GM18870 (cell line): ENCODE data around the gene PRKCA.
"Not testable (repeated sequence)": the region's sequence is repeated elsewhere in the genome, so short reads cannot be mapped to it uniquely, and the experiment has no call there.

Experiments used
- ATAC-seq: cut with Tn5 transposase; IDR thresholded peaks from one replicate; pipeline ENCODE4 v1.9.1; 2021; ENCODE audit warnings: moderate library complexity; ENCODE audit not compliant: unreplicated experiment

PRKCA gene

DNA sequence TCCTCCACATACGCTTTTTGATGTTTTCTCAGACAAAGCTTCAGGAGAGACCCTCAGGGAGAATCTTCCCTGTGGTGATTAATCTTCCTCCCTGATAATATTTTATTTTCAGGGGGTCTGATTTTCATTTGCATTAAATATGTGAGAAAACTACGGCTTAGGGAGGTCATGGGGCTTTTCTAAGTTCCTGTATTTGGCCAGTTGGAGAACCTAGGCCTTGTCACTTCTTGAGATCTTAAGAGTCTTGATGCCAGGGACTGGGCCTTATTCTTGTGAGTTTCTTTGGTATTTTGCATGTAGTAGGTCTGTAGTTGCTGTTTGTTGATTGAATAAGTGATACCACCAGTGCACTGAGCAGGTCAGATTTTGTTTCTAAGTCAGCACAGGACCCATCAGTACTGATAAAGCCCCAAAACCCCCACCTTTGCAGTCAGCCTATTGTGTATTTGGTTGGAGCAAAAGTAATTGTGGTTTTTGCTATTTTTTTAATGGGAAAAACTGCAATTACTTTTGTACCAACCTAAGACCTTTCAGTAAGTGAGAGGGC lies 130.1 kb downstream of the PRKCA start:
- no peak for ATAC-seq

DNA sequence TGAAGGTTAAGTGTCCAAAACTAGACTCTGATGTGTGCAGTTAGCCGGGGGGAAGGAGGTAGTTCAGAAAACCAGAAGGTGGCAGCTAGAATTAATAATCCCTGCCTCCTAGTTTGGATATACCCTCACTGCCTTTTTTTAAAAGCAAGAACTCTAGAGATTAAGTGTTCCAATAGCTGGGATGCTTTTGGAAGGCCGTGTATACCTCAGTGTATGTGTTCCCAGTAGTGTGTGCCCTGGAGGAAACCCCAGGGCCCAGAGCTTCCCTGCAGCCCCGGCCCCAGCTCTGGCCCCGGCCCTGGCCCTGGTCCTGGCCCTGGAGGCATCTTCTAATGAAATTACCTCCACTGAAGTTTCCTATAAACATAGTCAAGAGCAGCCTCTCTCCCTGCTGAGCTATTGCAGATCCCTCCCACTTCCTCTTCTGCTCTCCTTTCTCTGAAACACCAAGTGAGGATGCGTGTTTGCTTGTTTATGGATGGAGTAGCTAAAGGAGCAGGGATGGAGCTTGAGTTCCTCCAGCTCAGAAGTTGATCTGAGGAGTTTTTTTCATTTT lies 130.7 kb downstream of the PRKCA start:
- no peak for ATAC-seq

DNA sequence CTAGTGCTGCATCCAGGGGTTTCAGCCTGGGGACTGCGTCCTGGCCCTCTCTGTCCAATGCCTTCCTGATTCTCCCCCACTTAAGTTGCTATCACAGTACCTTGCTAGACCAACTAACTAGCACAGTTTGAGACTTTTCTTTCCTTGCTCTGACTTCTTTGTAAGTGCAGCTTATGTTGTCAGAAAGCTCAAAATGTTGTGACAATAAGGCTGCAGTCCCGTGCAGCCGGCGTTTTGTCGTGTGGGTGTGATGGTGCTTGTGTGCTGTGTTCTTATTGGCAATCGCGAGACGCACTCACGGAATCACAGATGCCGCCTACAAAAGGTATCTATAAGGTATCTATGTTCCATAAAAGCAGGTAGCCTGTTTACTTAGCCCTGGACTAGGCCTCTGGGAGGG lies 132.8 kb downstream of the PRKCA start:
- no peak for ATAC-seq

DNA sequence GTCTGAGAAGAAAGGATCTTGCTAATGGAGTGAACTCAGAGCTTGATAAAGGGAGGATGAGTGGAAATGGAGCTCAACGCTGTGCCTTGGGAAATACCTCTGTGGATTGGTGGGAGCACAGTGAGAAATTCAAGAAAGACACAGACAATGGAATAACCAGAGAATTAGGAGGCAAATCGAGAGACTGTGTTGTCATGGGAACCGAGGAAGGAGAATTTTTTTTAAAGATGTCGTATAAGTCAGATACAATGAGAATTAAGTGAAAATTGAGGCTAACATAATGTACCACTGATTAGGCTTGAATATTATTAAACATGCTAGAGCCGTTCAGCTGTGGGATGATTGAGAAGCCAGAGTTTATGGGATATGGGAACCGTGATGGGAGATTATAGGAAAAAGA lies 134.2 kb downstream of the PRKCA start:
- no peak for ATAC-seq

DNA sequence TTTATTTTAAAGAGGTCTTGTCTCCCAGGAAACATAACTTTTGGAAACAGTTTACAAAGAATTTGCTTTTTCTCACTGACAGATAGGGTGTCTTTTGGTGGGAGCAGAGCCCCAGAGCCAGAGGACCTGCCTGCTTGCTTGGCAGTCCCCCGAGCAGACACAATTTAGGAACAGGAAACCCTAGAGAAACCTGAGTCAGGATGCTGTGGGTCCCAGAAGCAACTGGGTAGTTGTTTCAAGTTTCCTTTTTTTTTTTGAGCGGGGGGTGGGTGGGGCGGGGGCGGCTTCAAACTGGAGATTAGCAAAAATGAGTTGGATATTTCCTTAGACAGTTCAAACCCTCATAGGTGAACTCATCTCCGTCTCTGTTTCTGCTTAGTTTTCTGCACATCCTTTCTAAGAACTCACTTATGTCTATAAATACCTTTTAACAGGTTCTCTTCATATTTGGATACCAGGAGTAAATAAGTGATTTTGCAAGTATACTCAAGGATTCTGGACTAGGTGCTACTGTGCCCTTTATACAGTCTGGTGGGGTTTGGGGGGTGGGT lies 135.1 kb downstream of the PRKCA start:
- ATAC-seq: no peak

DNA sequence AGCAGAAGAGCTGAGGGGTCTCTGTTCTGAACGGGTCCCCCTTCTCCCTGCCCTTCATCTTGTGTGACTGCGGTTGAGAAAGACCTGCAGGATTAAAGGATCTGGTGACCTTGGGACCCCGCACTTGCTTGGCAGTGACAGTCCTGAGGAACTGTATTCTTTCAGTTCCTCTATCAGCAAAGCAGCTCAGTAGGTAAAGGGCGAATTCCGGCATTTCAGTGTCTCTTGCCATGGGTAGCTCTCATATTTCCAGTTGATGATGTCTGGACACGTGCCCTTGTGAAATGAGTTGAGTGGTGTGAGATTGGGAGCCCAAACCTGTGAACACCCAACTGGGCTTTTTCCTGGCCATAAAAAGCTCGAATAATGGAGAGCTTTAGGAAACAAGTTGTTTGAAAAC lies 135.7 kb downstream of the PRKCA start:
- no peak for ATAC-seq

DNA sequence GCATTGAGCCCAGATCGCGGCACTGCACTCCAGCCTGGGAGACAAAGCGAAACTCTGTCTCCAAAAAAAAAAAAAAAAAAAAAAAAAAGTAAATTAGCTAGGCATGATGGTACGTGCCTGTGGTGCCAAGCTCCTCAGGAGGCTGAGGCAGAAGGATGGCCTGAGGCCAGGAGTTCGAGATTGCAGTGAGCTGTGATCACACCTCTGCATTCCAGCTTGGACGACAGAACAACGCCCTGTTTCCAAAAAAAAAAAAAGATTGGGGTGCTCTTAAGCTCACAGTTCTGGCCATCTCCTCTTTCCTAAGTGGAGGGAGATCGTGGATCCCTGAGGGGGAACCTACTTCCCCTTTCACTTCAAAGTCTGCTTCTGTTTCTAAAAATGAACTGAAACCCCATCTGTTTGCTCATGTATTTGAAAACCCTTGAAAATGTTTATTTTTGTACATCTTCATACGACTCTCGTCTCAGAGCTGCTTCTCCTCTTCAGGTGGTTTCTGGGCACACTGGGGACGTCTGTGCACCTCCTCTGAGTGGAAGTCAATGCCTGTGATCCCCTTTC lies 138.8 kb downstream of the PRKCA start:
- ATAC-seq: peak; percentile 76

DNA sequence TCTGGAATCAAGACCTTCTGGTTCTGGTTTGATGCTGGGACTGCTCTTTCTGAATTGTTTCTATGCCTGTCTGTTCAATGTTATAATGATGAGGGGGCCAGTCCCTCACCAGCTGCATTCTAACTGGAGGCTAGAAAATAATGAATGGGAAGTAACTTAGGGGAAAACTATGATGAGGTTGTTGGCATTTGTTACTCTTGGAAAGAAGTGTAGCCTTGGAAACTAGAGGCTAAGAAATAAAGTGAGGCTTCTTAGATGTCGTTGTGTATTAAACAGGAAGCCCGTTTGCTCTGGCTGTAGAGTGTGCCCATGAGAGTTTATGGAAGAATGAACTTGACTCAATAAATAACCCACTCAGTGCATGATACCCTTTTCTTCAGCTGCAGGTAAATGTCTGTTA lies 140.8 kb downstream of the PRKCA start:
- ATAC-seq: no peak

DNA sequence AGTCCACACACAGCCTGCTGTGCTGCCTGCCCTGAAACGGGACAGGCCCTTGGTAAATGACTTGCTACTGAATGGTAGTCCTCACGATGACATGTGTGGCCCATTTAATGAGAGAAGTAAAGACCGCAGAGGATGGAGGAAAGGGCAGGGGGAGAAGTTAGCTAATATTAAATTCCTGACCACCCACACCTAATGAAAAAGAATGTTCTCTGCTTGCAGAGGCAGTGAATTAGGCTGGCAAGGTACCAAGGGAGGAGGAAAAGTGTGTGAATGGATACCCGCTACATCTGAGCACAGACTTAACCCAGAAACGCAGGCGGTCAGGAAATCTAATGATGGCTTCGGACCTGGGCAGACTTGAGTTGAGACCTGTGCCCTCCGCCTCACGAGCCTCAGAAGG lies 141.2 kb downstream of the PRKCA start:
- no peak for ATAC-seq

DNA sequence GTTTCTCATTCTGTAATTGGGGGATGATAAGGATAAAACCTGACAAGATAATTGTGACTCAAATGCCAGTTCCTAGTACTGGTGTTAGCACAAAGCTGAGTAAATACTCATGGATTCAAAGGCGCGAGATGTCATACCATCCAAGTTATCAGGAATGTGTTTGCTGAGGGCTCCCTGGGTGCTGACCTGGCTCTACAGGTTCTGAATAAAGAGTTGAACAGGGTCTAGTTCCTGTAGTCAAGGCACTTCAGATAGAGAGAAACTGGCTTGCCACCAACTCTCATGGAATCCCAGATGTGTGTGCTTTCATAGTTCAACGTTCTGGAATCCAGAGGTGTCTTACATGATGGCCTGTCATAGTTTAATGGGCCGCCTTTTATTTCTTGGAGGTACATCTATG lies 141.6 kb downstream of the PRKCA start:
- ATAC-seq: no peak

DNA sequence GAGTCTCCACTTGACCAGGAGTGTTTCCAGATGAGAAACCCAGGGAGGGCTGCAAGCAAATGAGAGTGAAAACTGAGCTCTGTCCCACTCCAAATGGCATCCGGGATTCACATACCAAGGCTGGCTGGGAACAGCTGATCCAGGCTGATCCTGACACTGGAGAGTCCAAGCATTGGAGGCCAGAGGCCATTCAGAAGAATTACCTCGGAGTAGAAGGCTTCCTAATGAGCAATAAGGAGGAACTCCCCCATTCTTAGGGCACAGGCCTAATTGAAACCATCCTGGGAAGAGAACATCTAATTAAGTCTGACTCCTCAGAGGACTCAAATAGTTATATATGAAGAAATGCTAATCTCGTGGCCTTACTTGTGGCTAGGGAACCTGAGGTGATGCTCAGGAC lies 142.8 kb downstream of the PRKCA start:
- no peak for ATAC-seq

DNA sequence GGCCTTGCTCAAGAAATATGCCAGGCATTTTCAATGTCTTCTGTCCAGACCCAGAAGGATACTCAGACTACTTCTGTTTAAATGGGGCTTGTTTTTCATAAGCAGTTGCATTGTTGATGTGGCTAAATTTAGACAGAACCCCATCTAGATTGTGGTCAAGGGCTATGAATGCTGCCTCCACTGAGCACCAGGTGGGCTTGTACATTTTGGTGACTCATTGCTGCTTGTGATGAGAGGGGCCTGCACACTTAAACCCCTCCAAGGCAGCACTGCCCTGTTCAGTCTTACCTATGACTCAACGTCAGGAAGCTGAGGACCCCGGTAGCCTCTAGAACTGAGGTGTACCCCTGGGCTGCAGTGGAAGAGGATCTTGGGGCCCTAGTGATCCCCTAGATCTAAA lies 144.0 kb downstream of the PRKCA start:
- no peak for ATAC-seq

DNA sequence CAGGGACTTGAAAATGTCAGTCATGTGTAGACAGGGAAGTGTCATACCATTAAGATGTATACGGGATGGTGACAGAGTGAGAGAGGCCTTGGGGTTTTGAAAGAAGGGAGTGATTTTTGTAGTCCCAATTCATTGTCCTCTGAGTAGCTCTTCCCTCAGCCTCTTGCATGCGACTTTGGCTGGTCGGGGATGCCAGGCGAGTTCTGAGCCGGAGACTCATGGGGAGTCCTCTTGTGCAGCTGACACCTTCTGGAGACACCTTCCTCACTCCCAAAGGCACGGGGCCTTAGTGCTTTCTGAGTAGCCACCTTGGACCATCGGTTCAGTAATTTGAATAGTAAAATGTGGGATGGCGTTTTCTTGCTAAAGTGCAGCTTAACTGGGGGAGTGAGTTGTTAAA lies 144.7 kb downstream of the PRKCA start:
- no peak for ATAC-seq

DNA sequence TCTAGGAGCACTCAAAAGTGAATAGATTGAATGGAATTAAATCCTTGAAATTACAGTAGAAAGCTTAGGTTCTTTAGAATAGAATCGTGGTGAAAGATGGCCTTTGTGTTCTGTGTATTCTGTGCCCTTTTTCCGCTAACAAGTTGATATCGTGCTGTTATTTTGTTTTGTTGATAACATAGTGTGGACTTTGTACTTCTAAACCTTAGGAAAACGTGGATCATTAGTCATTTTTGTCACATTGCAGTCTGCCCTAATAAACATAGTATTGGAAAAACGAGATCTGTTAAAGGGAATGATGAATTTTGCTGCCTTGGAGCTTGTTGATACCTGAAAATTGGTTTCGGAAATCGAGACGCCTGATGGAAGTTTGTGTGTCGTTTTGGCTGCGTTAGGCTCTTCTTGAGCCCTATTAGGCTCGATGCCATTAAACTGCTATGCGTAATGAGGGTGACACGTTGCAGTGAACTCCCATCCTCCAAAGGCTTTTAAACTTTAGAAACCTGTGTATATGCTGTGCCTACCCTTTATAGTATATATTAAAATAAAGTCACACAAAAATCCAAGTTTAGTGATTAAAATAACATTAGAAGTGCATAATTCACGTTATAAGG lies 145.7 kb downstream of the PRKCA start:
- no peak for ATAC-seq

DNA sequence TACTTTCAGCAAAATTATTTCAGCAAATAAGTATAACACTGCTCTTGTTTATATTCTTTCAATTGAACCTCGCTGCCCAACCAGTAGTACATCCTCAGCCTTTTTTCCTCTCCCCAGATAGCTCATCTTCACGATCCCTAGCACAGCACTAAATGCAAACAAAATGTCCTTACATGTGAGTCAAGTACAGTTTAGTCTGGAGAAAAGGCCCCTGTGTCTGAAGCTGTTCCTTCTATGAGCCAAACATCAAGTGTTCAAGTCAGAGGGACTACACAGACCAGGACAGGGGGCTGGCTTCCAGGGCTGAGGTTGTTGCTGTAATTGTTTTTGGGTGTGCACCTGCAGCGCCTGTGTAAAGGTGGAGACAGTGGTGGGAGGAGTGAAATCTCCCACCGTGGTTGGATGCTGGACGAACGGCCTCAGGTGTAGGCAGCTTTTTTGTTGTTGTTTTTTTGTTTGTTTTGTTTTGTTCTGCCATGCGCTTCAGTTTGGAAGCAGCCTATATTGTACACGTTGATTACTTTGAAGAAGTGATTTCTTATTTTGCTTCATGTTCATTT lies 147.1 kb downstream of the PRKCA start:
- no peak for ATAC-seq

DNA sequence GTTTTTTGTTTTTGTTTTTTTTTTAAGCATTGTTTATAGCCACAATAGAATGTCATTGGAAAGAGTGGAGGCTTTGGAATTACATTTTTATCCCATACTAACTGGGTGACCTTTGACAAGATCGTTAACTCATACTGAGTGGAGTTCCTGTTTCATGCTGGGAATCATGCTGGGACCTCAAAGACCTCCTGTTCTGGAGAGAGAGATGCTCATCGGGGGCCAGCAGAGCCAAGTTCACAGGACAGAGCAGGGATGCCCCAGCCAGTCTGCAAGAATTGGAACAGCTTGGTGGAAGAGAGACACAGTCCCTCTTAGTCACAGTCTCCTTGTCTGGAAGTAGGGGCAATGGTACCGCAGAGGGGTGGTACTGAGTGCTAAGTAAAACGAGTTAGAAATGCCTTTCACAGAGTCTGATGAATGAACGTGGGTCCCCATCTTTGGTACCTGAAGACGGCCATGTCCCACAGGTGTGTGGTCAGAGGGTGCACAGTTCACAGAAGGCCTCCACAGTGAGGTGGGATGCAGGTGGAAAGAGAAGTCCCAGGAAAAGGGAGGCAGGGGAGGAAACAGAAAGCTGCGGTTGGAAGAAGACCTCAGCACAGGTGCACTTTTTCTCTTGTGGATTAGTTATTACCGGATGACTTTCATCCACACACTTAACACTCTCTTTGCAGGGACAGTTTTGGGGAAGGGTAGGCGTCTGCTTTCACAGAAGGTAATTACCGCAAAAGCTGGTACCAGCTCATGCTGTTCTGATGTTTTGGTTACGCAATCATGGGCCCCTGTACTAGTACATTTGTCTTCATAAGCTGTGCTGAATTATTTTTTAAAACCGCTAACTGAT lies 147.8 kb downstream of the PRKCA start:
- ATAC-seq: no peak

DNA sequence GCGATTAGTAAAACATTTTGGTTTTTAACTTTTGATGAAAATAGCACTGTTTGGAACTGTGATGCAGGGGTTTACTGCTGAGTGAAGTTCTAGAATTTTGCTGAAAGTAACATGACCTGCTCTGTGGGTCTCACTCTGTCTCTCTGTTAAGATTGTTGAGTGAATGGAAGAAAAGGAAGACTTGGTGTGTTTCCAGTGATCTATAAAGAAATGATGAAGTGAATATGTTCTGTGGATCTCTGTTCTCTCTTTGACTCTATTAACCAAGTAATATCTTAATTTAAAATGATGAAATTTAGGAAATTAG lies 148.4 kb downstream of the PRKCA start:
- no peak for ATAC-seq

DNA sequence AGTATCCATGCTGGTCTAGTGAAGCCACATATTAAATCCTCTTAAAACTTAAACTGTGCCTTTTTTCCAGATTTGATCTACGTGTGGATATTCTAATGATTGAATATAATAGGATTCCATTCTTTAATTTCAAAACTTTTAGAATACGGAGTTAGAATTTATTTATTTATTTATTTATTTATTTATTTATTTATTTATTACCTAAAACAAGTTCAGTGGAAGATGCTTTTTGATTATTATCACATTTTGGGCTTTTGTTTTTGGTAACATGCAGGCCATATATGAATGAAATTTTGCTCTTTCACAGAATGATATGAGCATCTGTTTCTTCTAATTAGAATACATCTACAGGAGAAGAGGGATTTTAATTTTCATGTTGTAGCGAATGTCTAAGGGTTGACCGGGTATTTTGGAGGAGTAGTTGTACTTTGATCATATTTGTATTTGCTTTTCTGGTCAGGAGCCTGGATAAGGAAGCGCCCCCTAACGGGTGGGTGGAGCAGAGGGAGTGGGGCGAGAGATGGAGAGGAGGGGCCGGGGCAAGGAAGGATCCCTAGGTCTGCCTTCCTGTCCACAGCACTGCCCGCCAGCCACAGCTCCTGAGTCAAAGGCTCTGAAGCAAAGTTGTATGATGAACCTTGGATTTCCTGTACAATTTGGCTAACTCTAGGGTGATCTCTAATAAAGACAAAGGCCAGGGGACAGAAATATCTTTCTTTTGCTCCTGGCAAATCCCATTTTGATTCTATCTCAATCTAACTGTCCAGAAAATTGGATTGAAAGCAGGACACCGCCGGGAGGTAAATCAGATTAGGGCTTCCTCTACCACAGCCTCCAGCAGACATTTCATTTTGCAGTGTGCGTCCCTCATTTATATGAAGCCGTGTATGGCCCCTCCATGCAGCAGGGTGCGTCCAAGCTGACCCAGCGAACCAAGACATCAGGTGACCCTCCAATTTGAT lies 149.1 kb downstream of the PRKCA start:
- ATAC-seq: no peak

DNA sequence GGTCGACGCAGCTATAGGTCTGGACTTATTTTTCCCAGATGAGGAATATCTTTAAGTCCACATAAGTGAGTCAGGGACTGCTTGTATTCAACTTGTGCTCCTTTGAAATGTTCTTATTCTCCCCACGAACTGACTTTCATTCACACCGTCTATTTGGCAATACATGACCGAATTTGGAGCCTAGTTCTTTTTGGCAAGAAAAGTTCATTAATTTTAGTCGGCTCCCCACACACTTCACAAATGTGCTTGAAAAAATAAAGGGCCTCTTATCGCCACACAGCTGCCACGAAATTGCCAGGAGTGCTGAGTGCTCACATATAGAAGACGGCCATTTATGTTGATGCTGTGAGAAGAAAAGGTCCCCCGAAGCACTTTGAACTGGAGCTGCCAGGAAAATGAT lies 152.6 kb downstream of the PRKCA start:
- no peak for ATAC-seq

DNA sequence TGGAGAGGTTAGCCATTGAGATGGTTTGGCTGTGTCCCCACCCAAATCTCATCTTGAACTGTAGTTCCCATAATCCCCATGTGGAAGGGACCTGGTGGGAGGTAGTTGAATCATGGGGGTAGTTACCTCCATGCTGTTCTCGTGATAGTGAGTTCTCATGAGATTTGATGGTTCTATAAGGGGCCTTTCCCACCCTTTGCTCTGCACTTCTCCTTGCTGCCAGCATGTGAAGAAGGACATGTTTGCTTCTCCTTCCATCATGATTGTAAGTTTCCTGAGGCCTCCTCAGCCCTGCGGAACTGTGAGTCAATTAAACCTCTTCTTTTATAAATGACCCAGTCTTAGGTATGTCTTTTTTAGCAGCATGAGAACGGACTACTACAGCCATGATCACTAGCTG lies 155.1 kb downstream of the PRKCA start:
- ATAC-seq: not testable (repeated sequence)
